ENCODE data around the gene DHRS9.
"Not testable (repeated sequence)": the region's sequence is repeated elsewhere in the genome, so short reads cannot be mapped to it uniquely, and the experiment has no call there.

DHRS9 gene

GRCh38 chr2:169095621-169096105, 26.3 kb downstream of the DHRS9 start:
- FAIRE-seq = no peak

- FAIRE-seq = no peak
Observed at GRCh38 chr2:169104848-169105247, 35.5 kb downstream of the DHRS9 start.

GRCh38 chr2:169105476-169105875, 36.1 kb downstream of the DHRS9 start:
- no peak for FAIRE-seq

- no peak for FAIRE-seq
Observed at GRCh38 chr2:169106134-169106533, 36.8 kb downstream of the DHRS9 start.

- FAIRE-seq = no peak
Observed at GRCh38 chr2:169106563-169107545, 37.5 kb downstream of the DHRS9 start.

GRCh38 chr2:169107645-169108044, 38.3 kb downstream of the DHRS9 start:
- no peak for FAIRE-seq

GRCh38 chr2:169108099-169108884, 38.9 kb downstream of the DHRS9 start:
- FAIRE-seq = no peak

GRCh38 chr2:169109502-169110409, 40.4 kb downstream of the DHRS9 start:
- FAIRE-seq = no peak

GRCh38 chr2:169110419-169110818, 41.1 kb downstream of the DHRS9 start:
- FAIRE-seq = no peak

- no peak for FAIRE-seq
Observed at GRCh38 chr2:169110916-169111315, 41.6 kb downstream of the DHRS9 start.

GRCh38 chr2:169112841-169113240, 43.5 kb downstream of the DHRS9 start:
- no peak for FAIRE-seq

GRCh38 chr2:169114056-169114455, 44.7 kb downstream of the DHRS9 start:
- FAIRE-seq = no peak

- FAIRE-seq = no peak
Observed at GRCh38 chr2:169116327-169116726, 47.0 kb downstream of the DHRS9 start.

GRCh38 chr2:169116993-169117392, 47.6 kb downstream of the DHRS9 start:
- no peak for FAIRE-seq

- FAIRE-seq = no peak
Observed at GRCh38 chr2:169118060-169118459, 48.7 kb downstream of the DHRS9 start.

- no peak for FAIRE-seq
Observed at GRCh38 chr2:169119123-169119760, 49.9 kb downstream of the DHRS9 start.

- FAIRE-seq = no peak
Observed at GRCh38 chr2:169119851-169120250, 50.5 kb downstream of the DHRS9 start.

- FAIRE-seq = no peak
Observed at GRCh38 chr2:169129703-169130243, 60.4 kb downstream of the DHRS9 start.

- no peak for FAIRE-seq
Observed at GRCh38 chr2:169131587-169132512, 62.5 kb downstream of the DHRS9 start.

GRCh38 chr2:169134272-169134671, 64.9 kb downstream of the DHRS9 start:
- FAIRE-seq = not testable (repeated sequence)
